Ectodermal cell (in vitro differentiated cells): Measurements from ENCODE around the gene IFT27.

Experiments used
- H3K27ac ChIP-seq: 2 replicates; pipeline ENCODE4 v1.7.0; 2013; ENCODE audit warnings: mild to moderate bottlenecking, low read depth, low read length; ENCODE audit not compliant: insufficient read depth, poor library complexity, severe bottlenecking
- H3K27me3 ChIP-seq: 2 replicates; pipeline ENCODE4 v1.7.0; 2013; ENCODE audit warnings: mild to moderate bottlenecking, low read length; ENCODE audit not compliant: insufficient read depth, control insufficient read depth, poor library complexity, severe bottlenecking
- H3K36me3 ChIP-seq: one replicate; pipeline ENCODE4 v1.7.0; 2013; ENCODE audit warnings: low read length; ENCODE audit not compliant: control insufficient read depth, insufficient read depth
- H3K4me1 ChIP-seq: one replicate; pipeline ENCODE4 v1.7.0; 2013; ENCODE audit warnings: low read length; ENCODE audit not compliant: control insufficient read depth, insufficient read depth
- H3K4me3 ChIP-seq: 2 replicates; pipeline ENCODE4 v1.7.0; 2013; ENCODE audit warnings: low read depth, low read length, control low read depth; ENCODE audit not compliant: insufficient read depth
- H3K9me3 ChIP-seq: 2 replicates; pipeline ENCODE4 v1.7.0; 2013; ENCODE audit warnings: mild to moderate bottlenecking, low read length, moderate library complexity; ENCODE audit not compliant: control insufficient read depth
- WGBS, 2 experiments: methylation state at CpG; one replicate each; pipeline ENCODE4 v1.1.7; 2013; ENCODE audit warnings: missing lambda C conversion rate in 2 of 2; 5-methylcytosine and 5-hydroxymethylcytosine counted together

The IFT27 gene

DNA sequence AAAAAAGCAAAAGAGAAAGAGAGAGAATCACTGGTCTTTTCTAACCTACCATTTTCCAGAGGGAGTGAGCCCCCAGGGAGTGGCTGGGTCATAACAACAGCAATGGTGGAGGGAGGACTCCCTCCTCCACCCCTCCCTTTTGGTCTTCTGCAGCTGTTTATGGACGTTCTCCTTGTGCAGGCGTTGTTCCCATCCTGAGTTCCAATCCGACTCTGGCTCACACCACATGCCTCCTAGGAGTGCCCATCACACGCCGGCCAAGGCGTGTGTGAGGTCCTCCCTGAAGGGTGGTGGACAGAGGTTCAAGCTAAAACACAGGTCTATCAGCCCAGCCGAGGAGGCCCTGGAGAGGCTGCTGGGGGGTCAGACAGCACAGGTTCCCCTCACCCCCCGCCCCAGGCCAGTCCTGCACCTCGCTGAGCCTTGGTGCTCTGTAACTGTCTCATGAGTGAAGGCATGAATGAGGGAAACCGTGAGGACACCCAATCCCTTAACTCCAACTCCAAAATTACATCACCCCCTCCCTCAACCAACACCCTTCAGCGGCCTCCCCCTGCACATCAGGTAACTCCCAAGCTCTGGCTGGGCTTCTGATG lies 29.4 kb downstream of the IFT27 start:
- 83 to 86% methylated on average over 11 of the region's 11 CpGs for WGBS, 2 experiments
- no peaks in the 10 kb centered on the region for H3K9me3 ChIP-seq
- H3K36me3 ChIP-seq: no peaks in the 10 kb centered on the region
- no peak overlapping the region for H3K4me3 ChIP-seq
- H3K27ac ChIP-seq: no peak overlapping the region
- H3K27me3 ChIP-seq: no peaks in the 10 kb centered on the region
- H3K4me1 ChIP-seq: no peaks in the 10 kb centered on the region

DNA sequence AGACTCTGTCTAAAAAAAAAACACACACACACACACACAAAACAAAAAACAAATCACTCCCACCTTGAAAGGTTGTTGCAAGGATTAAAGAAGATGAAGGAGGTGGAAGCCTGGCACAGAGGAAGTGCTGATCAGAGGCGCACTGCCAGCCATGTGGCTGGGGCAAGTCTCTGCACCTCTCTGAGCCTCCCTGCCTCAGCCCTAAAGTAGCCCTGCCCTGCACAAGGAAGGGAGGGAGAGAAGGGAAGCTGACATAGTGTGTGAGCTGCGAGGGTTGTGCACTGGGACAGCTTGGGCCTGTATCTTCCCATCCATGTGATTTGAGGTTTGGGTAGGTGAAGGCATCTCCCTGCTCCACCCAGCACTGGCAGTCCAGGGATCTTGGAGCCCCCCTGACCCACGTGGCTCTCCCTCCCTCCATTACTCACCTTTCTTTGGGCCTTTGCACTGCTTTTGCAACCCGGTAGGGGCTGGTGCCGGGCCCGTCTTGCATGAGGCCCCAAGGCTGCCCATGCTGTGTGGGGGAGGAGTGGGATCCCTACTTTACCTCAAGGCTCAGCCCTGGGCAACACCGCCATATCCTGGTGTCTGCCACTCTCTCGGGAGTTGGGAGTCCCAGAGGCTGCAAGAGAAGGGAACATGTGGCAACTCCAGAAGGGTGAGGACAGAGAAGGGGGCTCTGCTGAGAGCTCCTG lies 30.5 kb downstream of the IFT27 start:
- no peaks in the 10 kb centered on the region for H3K36me3 ChIP-seq
- no peak overlapping the region for H3K4me3 ChIP-seq
- H3K4me1 ChIP-seq: no peaks in the 10 kb centered on the region
- no peaks in the 10 kb centered on the region for H3K9me3 ChIP-seq
- WGBS, 2 experiments: 83 to 86% methylated on average over 8 of the region's 8 CpGs
- H3K27me3 ChIP-seq: no peaks in the 10 kb centered on the region
- H3K27ac ChIP-seq: no peak overlapping the region

GRCh38 chr22:36744791-36745190 lies 31.1 kb downstream of the IFT27 start:
- Histone ChIP-seq H3K9me3 (no peaks in the 10 kb centered on the region), H3K36me3 (no peaks in the 10 kb centered on the region), H3K27me3 (no peaks in the 10 kb centered on the region), H3K4me3 (no peak overlapping the region), H3K27ac (no peak overlapping the region), H3K4me1 (no peaks in the 10 kb centered on the region)
- 92 to 95% methylated on average over 13 of the region's 13 CpGs for WGBS, 2 experiments

DNA sequence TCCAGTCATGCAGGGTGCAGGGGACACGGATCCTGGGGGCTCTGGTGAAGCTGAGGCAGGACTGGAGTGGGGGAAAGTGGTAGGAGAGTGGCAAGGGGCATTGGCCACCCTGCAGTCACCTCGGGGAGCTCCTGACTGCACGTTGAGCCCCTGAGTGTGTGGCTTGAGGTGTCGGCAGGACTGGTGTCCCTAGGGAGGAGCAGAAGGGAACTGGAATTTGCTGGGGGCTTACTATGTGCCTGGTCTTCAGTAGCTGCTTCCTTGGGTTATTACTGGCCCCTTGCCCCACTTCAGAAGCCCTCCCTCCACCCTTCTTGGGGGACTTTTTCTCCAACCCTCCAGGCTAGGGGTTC lies 31.5 kb downstream of the IFT27 start:
- no peaks in the 10 kb centered on the region for H3K36me3 ChIP-seq
- H3K27me3 ChIP-seq: no peaks in the 10 kb centered on the region
- no peaks in the 10 kb centered on the region for H3K4me1 ChIP-seq
- H3K27ac ChIP-seq: no peak overlapping the region
- no peak overlapping the region for H3K4me3 ChIP-seq
- WGBS, 2 experiments: 84 to 87% methylated on average over 4 of the region's 4 CpGs
- H3K9me3 ChIP-seq: no peaks in the 10 kb centered on the region

DNA sequence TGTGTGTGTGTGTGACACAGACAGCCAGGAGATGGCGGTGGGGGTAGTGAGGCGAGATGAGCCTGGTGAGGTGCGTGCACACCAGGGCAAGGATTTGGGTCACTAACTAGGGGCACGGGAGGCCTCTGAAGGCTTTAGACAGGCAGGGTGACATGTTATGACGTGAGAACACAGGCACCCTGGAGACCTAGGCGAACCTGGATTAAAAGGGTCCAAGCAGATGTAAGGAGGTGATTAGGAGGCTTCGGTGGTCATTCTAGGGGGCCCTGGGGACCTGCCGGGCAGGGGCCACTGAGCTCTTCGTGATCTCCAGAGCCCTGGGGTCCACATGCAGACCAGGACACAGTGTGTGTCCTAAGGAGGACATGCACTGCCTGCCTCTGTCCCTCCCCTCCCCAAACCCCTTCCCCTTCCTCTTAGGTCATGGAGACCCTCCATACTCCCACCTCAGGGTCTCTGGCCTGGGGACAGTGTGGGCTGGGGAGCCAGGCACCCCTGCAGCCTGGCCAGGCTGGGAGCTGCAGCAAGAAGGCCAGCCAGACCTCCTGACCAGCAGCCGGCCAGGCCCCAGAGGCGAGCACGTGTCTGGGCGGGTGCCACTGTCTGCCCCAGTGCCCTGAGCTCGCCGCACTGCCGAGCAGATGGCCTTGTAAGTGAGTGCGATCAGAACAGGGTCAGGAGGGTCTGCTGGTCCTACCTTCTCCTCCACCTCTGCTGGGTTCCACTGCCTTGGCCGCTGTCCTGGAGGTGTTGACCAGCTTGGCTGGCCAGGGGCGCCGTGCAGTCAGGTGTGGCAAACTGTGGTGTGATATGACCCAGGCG lies 32.1 kb downstream of the IFT27 start:
- Histone ChIP-seq H3K36me3 (no peaks in the 10 kb centered on the region), H3K4me3 (no peak overlapping the region), H3K4me1 (no peaks in the 10 kb centered on the region), H3K27me3 (no peaks in the 10 kb centered on the region), H3K27ac (no peak overlapping the region), H3K9me3 (no peaks in the 10 kb centered on the region)
- WGBS, 2 experiments: 90 to 91% methylated on average over 21 of the region's 21 CpGs

DNA sequence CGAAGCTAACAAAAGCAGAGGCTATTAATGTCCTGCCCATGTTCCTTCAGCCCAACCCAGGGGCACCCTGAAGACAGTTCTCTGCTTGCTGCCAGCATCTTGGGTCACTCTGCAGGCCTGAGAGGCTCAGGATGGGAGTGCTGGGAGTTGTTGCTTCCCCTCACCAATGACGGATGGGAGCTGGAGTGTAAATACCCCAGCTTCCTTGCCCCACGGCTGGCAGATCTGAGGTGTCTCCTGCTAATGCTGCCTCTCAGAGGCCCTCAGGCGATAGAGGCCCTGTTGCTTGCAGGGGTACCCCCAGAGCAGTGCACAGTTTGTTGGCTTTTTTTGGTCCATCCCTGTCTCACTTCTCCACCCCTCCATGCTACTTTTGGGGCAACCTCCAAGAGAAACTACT lies 32.9 kb downstream of the IFT27 start:
- H3K36me3 ChIP-seq: no peaks in the 10 kb centered on the region
- 91 to 94% methylated on average over 4 of the region's 4 CpGs for WGBS, 2 experiments
- H3K27ac ChIP-seq: no peak overlapping the region
- H3K4me1 ChIP-seq: no peaks in the 10 kb centered on the region
- no peaks in the 10 kb centered on the region for H3K9me3 ChIP-seq
- H3K4me3 ChIP-seq: no peak overlapping the region
- no peaks in the 10 kb centered on the region for H3K27me3 ChIP-seq

DNA sequence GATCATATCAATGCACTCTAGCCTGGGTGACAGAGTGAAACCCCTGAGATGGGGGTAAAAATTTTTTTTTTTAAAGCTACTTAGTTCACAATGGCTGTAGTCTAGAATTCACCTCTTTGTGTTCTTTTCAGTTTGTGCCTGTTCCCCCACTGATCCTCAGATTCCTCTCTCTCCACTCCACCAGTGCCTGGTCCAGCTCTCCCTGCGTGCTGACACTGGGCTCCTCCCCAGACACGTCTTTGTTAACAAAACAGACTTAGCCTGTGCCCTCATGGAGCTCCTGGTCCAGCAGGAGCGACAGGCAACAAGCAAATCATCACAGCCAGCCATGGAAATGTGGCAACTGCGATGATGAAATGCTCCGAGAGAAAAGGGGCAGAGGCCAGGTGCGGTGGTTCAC lies 34.0 kb downstream of the IFT27 start:
- Histone ChIP-seq H3K9me3 (no peaks in the 10 kb centered on the region), H3K27ac (no peak overlapping the region), H3K27me3 (no peaks in the 10 kb centered on the region), H3K36me3 (no peaks in the 10 kb centered on the region), H3K4me1 (no peaks in the 10 kb centered on the region), H3K4me3 (no peak overlapping the region)
- 61% methylated on average over 6 of the region's 6 CpGs for WGBS, 2 experiments

DNA sequence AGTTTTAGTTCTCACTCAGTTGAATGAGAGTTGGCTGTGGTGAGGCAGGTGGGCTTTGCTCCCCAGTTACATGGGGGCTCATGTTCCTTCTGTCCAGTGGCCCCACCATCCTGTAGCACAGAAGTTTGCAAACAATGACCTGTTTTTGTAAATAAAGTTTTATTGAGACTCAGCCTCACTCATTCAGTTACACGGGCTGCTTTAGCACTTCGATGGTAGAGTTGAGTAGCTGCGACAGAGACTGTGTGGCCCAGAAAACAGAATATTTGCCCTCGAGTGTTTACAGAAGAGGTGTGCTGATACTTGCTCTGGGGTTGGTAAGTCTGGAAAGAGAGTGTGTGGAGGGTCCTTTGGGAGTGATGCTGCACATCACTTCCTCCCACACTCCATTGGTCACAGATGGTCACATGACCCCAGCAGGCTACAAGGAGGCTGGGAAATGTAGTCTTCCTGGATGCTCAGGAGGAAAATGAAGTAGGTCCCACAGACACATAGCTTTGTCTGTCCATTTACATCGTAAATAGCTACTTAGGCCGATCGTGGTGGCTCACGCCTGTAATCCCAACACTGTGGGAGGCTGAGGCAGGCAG lies 34.6 kb downstream of the IFT27 start:
- Histone ChIP-seq H3K9me3 (no peaks in the 10 kb centered on the region), H3K4me3 (no peak overlapping the region), H3K4me1 (no peaks in the 10 kb centered on the region), H3K27ac (no peak overlapping the region), H3K27me3 (no peaks in the 10 kb centered on the region), H3K36me3 (no peaks in the 10 kb centered on the region)
- WGBS, 2 experiments: 83 to 84% methylated on average over 8 of the region's 8 CpGs

DNA sequence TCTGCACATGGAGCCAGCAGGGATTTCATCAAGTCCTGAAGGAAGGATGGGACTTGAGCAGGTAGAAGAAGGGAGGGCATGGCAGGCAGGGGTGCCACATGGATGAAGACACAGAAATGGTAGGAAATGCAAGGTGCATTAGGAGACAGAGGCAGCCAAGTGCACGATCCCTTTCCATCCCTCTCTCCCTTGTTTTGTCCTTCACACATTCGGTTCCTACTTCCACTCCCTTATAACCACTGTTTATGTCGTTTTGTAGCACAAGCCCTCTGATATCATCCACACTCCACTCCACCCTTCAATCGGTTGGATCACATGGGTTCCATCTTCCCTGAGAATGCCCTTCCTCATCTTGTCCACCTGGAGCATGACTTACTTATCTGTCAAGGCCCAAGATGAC lies 35.2 kb downstream of the IFT27 start:
- H3K27ac ChIP-seq: no peak overlapping the region
- no peaks in the 10 kb centered on the region for H3K9me3 ChIP-seq
- no peaks in the 10 kb centered on the region for H3K27me3 ChIP-seq
- H3K36me3 ChIP-seq: no peaks in the 10 kb centered on the region
- 89 to 95% methylated on average over 4 of the region's 4 CpGs for WGBS, 2 experiments
- no peaks in the 10 kb centered on the region for H3K4me1 ChIP-seq
- H3K4me3 ChIP-seq: no peak overlapping the region

GRCh38 chr22:36739185-36739584 lies 36.7 kb downstream of the IFT27 start:
- no peaks in the 10 kb centered on the region for H3K9me3 ChIP-seq
- H3K27ac ChIP-seq: no peak overlapping the region
- WGBS, 2 experiments: 76 to 89% methylated on average over 1 of the region's 1 CpG
- H3K4me3 ChIP-seq: no peak overlapping the region
- H3K4me1 ChIP-seq: no peaks in the 10 kb centered on the region
- no peaks in the 10 kb centered on the region for H3K36me3 ChIP-seq
- H3K27me3 ChIP-seq: no peaks in the 10 kb centered on the region
